ENCODE results near the gene VWA5B1.
A peak's percentile ranks its signal among the peaks of the same experiment; 100 is the strongest.
"Not testable (repeated sequence)": the region's sequence is repeated elsewhere in the genome, so short reads cannot be mapped to it uniquely, and the experiment has no call there.

VWA5B1 gene

DNA sequence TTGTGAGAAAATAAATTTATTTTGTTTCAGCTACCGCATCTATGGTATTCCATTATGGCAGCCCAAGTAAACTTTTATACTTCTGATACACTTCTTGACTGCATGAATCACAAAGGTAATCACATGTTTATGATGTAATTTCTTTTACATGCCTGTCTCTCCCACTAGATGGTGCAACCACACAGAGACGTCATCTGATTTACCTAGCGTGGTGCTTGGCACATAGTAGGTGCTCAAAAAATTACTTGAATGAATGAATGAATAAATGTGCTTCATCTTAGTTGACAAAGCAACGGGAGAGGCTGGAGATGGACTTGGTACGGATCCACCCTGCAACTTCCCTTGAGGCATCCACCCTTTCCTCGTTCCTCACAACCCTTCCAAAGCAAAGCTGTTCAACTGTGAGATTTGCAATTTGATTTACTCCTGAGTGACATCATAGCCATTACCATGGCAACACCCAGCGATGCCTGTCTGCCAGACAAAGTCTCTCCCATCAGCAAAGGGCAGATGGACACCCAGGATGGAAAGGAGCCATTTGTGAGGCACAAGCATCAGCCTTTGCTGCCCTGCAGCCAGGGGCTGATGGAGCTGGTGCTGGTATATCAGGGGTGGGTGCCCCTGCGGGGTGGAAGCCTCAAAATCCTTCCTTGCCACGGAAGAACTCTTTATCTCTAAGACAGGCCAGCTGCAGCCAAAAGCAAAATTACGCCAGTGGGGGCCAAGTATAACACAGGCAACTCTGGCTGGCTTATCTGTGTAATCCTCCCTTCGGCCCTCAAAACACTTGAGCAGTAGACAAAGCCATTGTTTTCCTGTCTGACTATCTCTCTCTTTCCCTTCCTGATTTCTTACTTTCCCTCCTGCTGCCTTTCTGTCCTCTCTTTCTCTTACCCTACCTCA lies 18.9 kb upstream of the VWA5B1 start:
- DNase-seq (ENCODE audit: low read depth): peak; percentile 38
- TF ChIP-seq, protein P1, sequence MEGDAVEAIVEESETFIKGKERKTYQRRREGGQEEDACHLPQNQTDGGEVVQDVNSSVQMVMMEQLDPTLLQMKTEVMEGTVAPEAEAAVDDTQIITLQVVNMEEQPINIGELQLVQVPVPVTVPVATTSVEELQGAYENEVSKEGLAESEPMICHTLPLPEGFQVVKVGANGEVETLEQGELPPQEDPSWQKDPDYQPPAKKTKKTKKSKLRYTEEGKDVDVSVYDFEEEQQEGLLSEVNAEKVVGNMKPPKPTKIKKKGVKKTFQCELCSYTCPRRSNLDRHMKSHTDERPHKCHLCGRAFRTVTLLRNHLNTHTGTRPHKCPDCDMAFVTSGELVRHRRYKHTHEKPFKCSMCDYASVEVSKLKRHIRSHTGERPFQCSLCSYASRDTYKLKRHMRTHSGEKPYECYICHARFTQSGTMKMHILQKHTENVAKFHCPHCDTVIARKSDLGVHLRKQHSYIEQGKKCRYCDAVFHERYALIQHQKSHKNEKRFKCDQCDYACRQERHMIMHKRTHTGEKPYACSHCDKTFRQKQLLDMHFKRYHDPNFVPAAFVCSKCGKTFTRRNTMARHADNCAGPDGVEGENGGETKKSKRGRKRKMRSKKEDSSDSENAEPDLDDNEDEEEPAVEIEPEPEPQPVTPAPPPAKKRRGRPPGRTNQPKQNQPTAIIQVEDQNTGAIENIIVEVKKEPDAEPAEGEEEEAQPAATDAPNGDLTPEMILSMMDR (IDR thresholded peaks at IDR 0.05; ENCODE audit: insufficient read depth, low read depth, low read length, missing control alignments): peak; percentile 8
- H3K4me3 ChIP-seq (ENCODE audit: low read length): no peak overlapping the region

- DNase-seq (ENCODE audit: low read depth); H3K4me3 ChIP-seq (ENCODE audit: low read length): not testable (repeated sequence)
Measured at GRCh38 chr1:20273716-20274115, 17.0 kb upstream of the VWA5B1 start.

- TF ChIP-seq, protein P1 (IDR thresholded peaks at IDR 0.05; ENCODE audit: insufficient read depth, low read depth, low read length, missing control alignments): no peak
- DNase-seq (ENCODE audit: low read depth): no peak
- no peak overlapping the region for H3K4me3 ChIP-seq (ENCODE audit: low read length)
Measured at GRCh38 chr1:20275319-20275925, 15.3 kb upstream of the VWA5B1 start.

DNA sequence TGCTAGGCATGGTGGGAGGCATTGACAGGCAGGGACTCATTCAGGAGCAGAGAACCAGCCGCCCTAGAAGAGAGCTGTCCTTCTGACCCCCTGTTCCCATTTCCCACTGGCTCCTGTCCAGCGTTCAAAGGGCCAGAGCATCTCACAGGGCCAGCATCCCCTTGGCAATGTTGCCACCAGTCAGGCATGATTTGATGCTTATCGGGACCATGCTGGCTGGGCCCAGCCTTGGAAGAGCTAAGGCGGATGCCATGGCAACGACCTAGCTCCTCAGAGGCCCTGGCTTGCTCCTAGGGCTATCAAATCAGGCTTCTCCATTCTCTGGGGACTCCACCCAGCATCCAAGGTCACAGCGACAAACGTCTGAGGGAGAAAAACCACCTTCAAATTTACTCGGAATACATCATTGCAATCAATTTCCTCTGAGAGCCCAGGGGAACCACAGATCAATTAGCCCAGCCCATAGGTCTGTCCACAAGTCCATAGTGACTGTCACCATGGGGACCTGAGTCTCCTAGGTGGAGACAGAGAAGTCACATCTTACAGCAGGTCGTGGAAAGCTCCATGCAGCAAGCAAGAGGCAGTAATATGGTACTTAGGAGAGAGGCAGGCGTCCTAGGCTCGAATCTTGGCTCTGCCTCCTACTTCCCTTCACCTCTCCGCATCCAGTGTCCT lies 14.1 kb upstream of the VWA5B1 start:
- DNase-seq (ENCODE audit: low read depth): no peak
- TF ChIP-seq, protein P1 (IDR thresholded peaks at IDR 0.05; ENCODE audit: insufficient read depth, low read depth, low read length, missing control alignments): no peak
- H3K4me3 ChIP-seq (ENCODE audit: low read length): no peak overlapping the region

DNA sequence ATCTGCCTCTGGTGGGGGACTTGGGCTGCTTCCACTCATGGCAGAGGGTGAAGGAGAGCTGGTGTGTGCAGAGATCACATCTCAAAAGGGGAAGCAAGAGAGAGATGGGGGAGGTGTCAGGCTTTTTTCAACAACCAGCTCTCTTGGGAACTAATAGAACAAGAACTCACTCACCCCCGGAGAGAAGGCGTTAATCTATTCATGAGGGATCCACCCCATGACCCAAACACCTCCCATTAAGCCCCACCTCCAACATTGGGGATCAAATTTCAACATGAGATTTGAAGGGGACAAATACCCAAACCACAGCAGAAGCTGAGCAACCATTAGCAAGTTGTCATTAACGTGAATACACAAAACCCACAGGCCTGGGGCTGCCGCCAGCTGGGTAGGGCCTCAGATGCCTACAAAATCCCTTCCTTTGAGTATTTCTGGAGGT lies 12.0 kb upstream of the VWA5B1 start:
- DNase-seq (ENCODE audit: low read depth): no peak
- H3K4me3 ChIP-seq (ENCODE audit: low read length): no peak overlapping the region
- TF ChIP-seq, protein P1 (IDR thresholded peaks at IDR 0.05; ENCODE audit: insufficient read depth, low read depth, low read length, missing control alignments): no peak

DNA sequence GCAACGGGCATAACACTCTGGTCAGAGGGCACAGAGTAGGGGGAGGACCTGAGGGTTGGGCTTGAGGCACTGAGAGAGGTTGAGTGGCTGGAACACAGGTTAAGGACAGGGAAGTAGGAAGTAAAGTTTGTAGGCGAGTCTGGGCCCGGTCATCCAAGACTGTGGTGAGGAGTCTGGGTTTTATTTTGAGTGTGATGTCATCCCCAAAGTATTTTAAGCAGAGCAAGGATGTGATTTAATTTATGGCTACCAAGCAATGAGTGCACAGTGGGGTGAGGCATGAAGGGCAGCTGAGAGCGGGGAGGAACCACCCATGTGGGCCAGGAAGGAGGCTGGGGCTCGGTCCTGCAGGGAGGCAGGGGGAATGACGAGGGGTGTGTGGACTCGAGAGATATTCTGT lies 11.2 kb upstream of the VWA5B1 start:
- TF ChIP-seq, protein P1 (IDR thresholded peaks at IDR 0.05; ENCODE audit: insufficient read depth, low read depth, low read length, missing control alignments): no peak
- peak; percentile 67 for DNase-seq (ENCODE audit: low read depth)
- no peak overlapping the region for H3K4me3 ChIP-seq (ENCODE audit: low read length)

- H3K4me3 ChIP-seq (ENCODE audit: low read length): no peak overlapping the region
- DNase-seq (ENCODE audit: low read depth): no peak
- TF ChIP-seq, protein P1 (IDR thresholded peaks at IDR 0.05; ENCODE audit: insufficient read depth, low read depth, low read length, missing control alignments): no peak
Measured at GRCh38 chr1:20280341-20280740, 10.3 kb upstream of the VWA5B1 start.

Data from epithelial cell of esophagus (primary cell).